ENCODE measurements around the gene ADD1. TPM values are rescaled to one million over a fixed set of nuclear protein-coding genes. Genes with fewer than 3 reads are reported as not detected.

The ADD1 gene
- total and polyA plus RNA-seq, 12 donors: 163 to 448 (median 214) TPM

DNA sequence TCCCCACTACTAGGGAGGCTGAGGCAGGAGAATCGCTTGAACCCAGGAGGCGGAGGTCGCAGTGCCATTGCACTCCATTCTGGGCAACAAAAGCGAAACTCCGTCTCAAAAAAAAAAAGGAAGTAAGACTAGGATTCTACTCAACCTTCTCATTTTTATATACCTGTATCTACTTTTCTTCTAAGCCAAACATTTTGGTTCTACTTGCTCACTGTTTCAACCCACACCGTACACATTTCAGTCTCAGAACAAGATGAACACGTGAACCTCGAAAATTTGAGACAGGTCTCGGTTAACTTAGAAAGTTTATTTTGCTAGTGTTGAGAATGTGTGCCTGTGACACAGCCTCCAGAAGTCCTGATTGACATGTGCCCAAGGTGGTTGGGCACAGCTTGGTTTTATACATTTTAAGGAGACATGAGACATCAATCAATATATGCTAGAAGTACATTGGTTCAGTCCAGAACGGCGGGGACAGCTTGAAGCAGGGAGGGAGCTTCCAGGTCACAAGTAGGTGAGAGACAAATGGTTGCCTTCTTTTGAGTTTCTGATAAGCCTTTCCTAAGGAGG is 3.7 kb downstream of the ADD1 start:
- peak overlapping the region in 2 of 10 donors; percentile 17 to 34 for H3K27ac ChIP-seq
- no peak for DNase-seq

DNA sequence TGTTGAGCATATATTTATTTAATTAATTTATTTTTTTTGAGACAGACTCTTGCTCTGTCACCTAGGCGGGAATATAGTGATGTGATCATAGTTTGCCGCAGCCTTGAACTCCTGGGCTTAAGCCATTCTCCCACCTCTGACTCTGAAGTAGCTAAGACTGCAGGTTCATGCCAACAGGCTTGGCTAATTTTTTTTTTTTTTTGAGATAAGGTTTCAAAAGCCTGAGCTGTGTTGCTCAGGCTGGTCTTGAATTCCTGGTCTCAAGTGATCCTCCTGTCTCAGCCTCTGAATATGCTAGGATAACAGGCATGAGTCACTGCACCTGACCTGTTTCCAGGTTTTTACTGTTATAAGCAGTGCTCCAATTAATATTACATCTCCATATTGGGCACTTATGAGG is 4.8 kb downstream of the ADD1 start:
- Histone ChIP-seq H3K27ac (peak overlapping the region in 3 of 10 donors; percentile 17 to 51 (median 19)), H3K4me1 (peaks cover 2 to 87% (median 84%) of the 10 kb centered on the region in 9 donors), H3K36me3 (peaks cover 0 to 5% (median 3%) of the 10 kb centered on the region in 9 donors), H3K4me3 (no peak overlapping the region), H3K27me3 (no peaks in the 10 kb centered on the region), H3K9me3 (no peaks in the 10 kb centered on the region)
- ATAC-seq: no peak
- 87 to 90% methylated on average over 2 of the region's 2 CpGs for WGBS, 2 donors
- intact Hi-C loops (cut with DNase I): loop anchor here in 2 of 10 donors (10.0 kb wide), 2 partner anchors 84 to 86 kb away; no protein-coding TSS in a partner anchor
- TF ChIP-seq, protein P1, sequence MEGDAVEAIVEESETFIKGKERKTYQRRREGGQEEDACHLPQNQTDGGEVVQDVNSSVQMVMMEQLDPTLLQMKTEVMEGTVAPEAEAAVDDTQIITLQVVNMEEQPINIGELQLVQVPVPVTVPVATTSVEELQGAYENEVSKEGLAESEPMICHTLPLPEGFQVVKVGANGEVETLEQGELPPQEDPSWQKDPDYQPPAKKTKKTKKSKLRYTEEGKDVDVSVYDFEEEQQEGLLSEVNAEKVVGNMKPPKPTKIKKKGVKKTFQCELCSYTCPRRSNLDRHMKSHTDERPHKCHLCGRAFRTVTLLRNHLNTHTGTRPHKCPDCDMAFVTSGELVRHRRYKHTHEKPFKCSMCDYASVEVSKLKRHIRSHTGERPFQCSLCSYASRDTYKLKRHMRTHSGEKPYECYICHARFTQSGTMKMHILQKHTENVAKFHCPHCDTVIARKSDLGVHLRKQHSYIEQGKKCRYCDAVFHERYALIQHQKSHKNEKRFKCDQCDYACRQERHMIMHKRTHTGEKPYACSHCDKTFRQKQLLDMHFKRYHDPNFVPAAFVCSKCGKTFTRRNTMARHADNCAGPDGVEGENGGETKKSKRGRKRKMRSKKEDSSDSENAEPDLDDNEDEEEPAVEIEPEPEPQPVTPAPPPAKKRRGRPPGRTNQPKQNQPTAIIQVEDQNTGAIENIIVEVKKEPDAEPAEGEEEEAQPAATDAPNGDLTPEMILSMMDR (IDR thresholded peaks at IDR 0.05): no peak
- DNase-seq: no peak

More for the DNA sequence above, 3.7 kb downstream of the ADD1 start:
- no peaks in the 10 kb centered on the region for H3K36me3 ChIP-seq
- H3K4me1 ChIP-seq: peaks cover 2 to 85% (median 81%) of the 10 kb centered on the region in 9 donors
- TF ChIP-seq, protein P1 (IDR thresholded peaks at IDR 0.05): no peak
- 87 to 88% methylated on average over 11 of the region's 11 CpGs for WGBS, 2 donors
- H3K4me3 ChIP-seq: no peak overlapping the region
- no peaks in the 10 kb centered on the region for H3K27me3 ChIP-seq
- ATAC-seq: no peak
- H3K9me3 ChIP-seq: no peaks in the 10 kb centered on the region
- intact Hi-C loops (cut with DNase I): loop anchor here in 2 of 10 donors (10.0 kb wide), 2 partner anchors 83 to 87 kb away; no protein-coding TSS in a partner anchor

DNA sequence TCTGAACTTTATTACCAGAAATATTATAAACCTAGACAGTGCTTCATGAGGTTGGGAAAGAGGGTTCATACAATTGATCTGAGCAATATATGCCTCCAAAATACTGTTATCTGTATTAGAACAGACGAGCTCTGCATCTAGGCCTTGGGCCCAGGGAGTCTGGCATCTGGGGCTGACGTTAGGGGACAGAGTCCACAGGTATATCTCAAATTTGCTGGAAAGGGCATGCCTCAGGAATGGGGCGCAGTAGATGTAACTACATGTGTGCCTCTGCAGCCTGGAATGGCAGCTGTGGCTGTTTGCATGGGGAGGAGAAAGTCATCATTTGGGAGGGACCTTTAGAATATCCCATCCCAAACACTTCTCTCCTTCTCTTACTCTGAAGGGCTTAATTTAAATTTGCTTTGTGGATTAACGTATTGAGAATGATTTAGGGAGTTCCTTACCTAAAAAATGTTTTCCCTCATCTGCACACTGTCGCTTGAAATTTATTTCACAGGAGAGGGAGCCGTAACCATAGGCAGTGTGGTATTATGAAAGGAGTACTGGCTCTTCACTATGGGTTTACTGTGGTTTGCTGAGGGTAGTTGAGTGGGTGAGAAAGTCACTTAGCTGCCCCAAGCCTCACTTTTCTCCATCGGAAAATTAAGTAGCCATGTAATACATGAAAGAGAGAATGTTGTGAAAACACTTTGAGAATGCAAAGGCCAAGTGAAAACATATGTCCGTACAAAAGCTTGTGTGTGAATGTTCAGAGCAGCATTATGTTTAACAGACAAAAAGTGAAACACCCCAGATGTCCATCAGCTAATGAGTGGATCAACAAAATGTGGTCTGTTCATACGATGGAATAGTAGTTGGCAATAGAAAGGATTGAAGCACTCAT is 5.9 kb downstream of the ADD1 start:
- TF ChIP-seq, protein P1 (IDR thresholded peaks at IDR 0.05): peak in 1 of 9 donors; percentile 8
- Histone ChIP-seq H3K4me3 (no peak overlapping the region), H3K4me1 (peaks cover 2 to 96% (median 92%) of the 10 kb centered on the region in 9 donors), H3K36me3 (peaks cover 0 to 16% (median 13%) of the 10 kb centered on the region in 9 donors), H3K27ac (peak overlapping the region in 6 of 10 donors; percentile 7 to 54 (median 18)), H3K27me3 (no peaks in the 10 kb centered on the region), H3K9me3 (no peaks in the 10 kb centered on the region)
- ATAC-seq (no peak), DNase-seq (no peak)
- intact Hi-C loops (cut with DNase I): loop anchor here in 2 of 10 donors (10.0 kb wide), 2 partner anchors 85 kb away; no protein-coding TSS in a partner anchor
- WGBS, 2 donors: 50 to 54% methylated on average over 9 of the region's 9 CpGs

Measured in heart right ventricle (tissue), 16 donors.